Right lobe of liver (tissue), 6 donors: ENCODE measurements around the gene TMCC3. TPM values are rescaled to one million over a fixed set of nuclear protein-coding genes. Genes with fewer than 3 reads are reported as not detected.

Source experiments
- ATAC-seq, 4 donors: fragments of 200-7000 bp; cut with Tn5 transposase; one replicate each; pipeline ENCODE4 v1.9.1; 2020; ENCODE audit warnings: mild to moderate bottlenecking in 4 of 4, moderate library complexity in 4 of 4
- DNase-seq, 3 donors: peaks; one replicate each; pipeline ENCODE4 v3.0.0-alpha.2; 2020
- H3K27ac ChIP-seq, 3 donors: fragments of 200-600 bp; one replicate each; pipeline ENCODE4 v1.8.0; 2022
- H3K27me3 ChIP-seq, 2 donors: fragments of 200-600 bp; one replicate each; pipeline ENCODE4 v1.8.0; 2022
- H3K36me3 ChIP-seq, 4 donors: fragments of 200-600 bp; sonication (generic) in 1 of 4; one replicate each; pipeline versions ENCODE4 v1.5.1 to v1.8.0; 2017 to 2022; ENCODE audit warnings: control low read depth in 1 of 4
- H3K4me1 ChIP-seq, 4 donors: fragments of 200-600 bp; sonication (generic) in 1 of 4; one replicate each; pipeline versions ENCODE4 v1.5.1 to v1.8.0; 2017 to 2022; ENCODE audit warnings: control low read depth in 1 of 4
- H3K4me3 ChIP-seq, 3 donors: fragments of 200-600 bp; one replicate each; pipeline ENCODE4 v1.8.0; 2022
- H3K9me3 ChIP-seq, 4 donors: fragments of 200-600 bp; sonication (generic) in 1 of 4; one replicate each; pipeline versions ENCODE4 v1.5.1 to v1.8.0; 2017 to 2022; ENCODE audit warnings: control low read depth in 1 of 4
- POLR2A ChIP-seq: fragments of 450-650 bp; IDR thresholded peaks from one replicate; pipeline ENCODE4 v1.6.1; 2017; ENCODE audit warnings: antibody characterized with exemption, mild to moderate bottlenecking
- WGBS: methylation state at CpG from one replicate; pipeline ENCODE4 v1.1.6; 2018; ENCODE audit warnings: low coverage, low lambda C conversion rate; ENCODE audit not compliant: insufficient coverage; ENCODE audit errors: missing lambda C conversion rate; 5-methylcytosine and 5-hydroxymethylcytosine counted together
- intact Hi-C, 2 donors: fragments of 100-400 bp; cut with DNase I; formaldehyde crosslinking; loops; one replicate each; pipeline versions ENCODE4 v1.11.2 to v1.14.1; 2022
- total RNA-seq, 6 experiments: library from RNA; depleted of rRNA in 2 of 6; stranded (reverse); fragments of >200 nt in 2 of 6; fragmentation: NEBNext Ultra II Directional in 3 of 6; extraction: Animal tissue kit (Norgen Biotek cat#: 25700) in 3 of 6; gene quantifications; one replicate each; pipeline versions ENCODE4 v1.1.0 to v1.2.4, GENCODE V29; 2016 to 2023
- TF ChIP-seq, protein P1 (sequence below), 4 donors: fragments of 200-600 bp in 3 of 4; fragments of 450-650 bp in 1 of 4; IDR thresholded peaks; one replicate each; pipeline versions ENCODE4 v1.5.1 to v1.8.0; 2016 to 2022; ENCODE audit warnings: antibody characterized with exemption in 4 of 4, mild to moderate bottlenecking in 2 of 4
- donor health status: DM: no; HTN: yes; CAD: no.
- donor health status: DM: no; HTN: no; CAD: no.
- donor health status: DM: no; HTN: no; CAD: no.
- donor health status: DM: no; HTN: yes; CAD: no.
- donor health status: DM: no; HTN: yes; CAD: no.

Gene TMCC3
- total RNA-seq, 6 experiments from 2014 or later: 2.1 to 6.2 (median 3.2) TPM

DNA sequence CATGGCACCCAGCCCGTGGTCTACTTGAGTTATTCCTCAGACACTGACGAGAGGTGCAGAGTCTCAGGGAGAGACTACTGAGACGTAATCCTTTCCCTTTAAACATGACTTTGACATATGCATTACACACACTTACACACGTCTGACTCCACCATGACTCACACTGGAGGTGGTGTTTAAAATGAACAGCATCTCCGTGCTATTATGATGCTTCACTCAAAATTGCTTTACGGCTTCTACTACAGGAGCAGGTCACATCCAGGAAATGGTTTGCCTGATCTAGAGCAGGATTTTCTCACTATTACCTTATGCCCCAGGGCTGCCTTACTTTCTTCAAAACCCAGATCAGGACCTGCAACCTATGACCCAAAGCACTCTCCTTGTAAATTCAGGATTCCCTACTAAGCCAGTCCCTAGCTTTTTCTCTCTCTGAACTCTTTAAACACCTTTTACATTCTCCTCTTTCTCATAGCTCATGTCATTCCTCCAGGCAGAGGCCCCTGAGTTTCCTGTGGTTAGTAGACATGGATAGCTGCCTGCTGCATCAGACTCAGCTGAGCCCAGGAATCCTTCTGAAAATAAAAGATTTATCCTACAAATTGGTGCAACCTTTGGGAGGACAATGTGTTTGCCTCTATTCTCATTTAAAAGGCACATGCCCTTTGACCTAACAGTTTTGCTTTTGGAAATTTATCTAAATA lies 31.2 kb downstream of the TMCC3 start:
- Histone ChIP-seq H3K27ac (no peak overlapping the region), H3K9me3 (no peaks in the 10 kb centered on the region), H3K36me3 (no peaks in the 10 kb centered on the region), H3K4me1 (peaks cover 0 to 22% (median 0%) of the 10 kb centered on the region in 4 donors), H3K27me3 (no peaks in the 10 kb centered on the region), H3K4me3 (no peak overlapping the region)
- no peak for TF ChIP-seq POLR2A
- TF ChIP-seq, protein P1, sequence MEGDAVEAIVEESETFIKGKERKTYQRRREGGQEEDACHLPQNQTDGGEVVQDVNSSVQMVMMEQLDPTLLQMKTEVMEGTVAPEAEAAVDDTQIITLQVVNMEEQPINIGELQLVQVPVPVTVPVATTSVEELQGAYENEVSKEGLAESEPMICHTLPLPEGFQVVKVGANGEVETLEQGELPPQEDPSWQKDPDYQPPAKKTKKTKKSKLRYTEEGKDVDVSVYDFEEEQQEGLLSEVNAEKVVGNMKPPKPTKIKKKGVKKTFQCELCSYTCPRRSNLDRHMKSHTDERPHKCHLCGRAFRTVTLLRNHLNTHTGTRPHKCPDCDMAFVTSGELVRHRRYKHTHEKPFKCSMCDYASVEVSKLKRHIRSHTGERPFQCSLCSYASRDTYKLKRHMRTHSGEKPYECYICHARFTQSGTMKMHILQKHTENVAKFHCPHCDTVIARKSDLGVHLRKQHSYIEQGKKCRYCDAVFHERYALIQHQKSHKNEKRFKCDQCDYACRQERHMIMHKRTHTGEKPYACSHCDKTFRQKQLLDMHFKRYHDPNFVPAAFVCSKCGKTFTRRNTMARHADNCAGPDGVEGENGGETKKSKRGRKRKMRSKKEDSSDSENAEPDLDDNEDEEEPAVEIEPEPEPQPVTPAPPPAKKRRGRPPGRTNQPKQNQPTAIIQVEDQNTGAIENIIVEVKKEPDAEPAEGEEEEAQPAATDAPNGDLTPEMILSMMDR (IDR thresholded peaks at IDR 0.05): no peak
- DNase-seq (no peak), ATAC-seq (no peak)
- intact Hi-C loops: no loop called here
- WGBS: 86% methylated on average over 5 of the region's 6 CpGs

DNA sequence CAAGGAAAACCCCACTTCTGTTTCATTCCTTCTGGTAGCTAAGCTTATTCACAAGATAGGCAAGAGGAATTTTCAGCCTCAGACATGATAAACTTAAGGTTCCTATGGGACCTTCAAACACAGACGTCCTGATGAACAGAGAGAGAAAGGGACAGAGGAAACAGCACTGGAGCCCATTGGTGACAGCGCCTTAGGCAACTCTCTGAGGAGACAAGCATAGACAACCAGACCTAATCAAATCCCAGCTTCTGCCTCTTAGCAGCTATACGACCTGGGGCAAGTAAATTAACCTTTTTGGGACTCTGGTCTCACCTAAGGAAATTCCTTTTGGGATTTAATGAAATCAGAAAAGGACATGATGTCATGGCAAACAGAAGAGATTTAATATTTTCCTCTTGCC lies 33.3 kb downstream of the TMCC3 start:
- no peak for DNase-seq
- H3K27me3 ChIP-seq: no peaks in the 10 kb centered on the region
- WGBS: 64% methylated on average over 3 of the region's 3 CpGs
- no peaks in the 10 kb centered on the region for H3K36me3 ChIP-seq
- intact Hi-C loops: no loop called here
- peaks cover 0 to 19% (median 0%) of the 10 kb centered on the region in 4 donors for H3K4me1 ChIP-seq
- TF ChIP-seq, protein P1 (IDR thresholded peaks at IDR 0.05): no peak
- TF ChIP-seq POLR2A: no peak
- H3K27ac ChIP-seq: no peak overlapping the region
- H3K4me3 ChIP-seq: no peak overlapping the region
- no peaks in the 10 kb centered on the region for H3K9me3 ChIP-seq
- ATAC-seq: no peak

DNA sequence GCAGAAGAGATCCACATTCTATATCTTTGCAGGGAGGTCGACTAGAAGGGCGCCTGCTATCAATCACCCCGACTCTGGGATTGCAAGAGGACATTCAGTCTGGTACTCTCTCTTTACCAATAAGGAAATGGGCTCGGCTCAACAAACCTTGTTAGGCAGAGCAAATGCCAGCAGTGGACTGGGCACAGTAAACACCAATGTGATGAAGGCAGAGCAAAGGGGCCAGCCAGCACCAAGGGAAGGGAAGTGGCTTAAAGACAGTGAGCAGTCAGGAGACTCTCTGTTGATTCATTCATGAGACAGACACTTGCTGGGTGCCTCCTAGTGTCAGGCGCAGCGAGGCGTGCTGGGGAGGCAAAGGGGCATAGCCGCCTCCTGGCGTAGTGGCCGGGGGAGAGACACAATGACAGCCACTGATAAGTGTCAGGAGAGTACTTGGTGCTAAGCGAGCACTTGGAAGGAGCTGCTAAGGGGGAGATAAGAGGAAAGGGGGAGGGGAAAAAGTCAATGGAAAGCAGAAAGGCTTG lies 34.1 kb downstream of the TMCC3 start:
- Histone ChIP-seq H3K27ac (no peak overlapping the region), H3K4me1 (peaks cover 0 to 14% (median 0%) of the 10 kb centered on the region in 4 donors), H3K9me3 (no peaks in the 10 kb centered on the region), H3K4me3 (no peak overlapping the region), H3K27me3 (no peaks in the 10 kb centered on the region), H3K36me3 (no peaks in the 10 kb centered on the region)
- whole genome bisulfite sequencing: 77% methylated on average over 9 of the region's 11 CpGs
- intact Hi-C loops: no loop called here
- DNase-seq (no peak), ATAC-seq (peak; percentile 12 to 17 (median 15))
- no peak for TF ChIP-seq POLR2A
- TF ChIP-seq, protein P1 (IDR thresholded peaks at IDR 0.05): no peak

GRCh38 chr12:94615260-94616181 lies 34.8 kb downstream of the TMCC3 start:
- peak; percentile 84 to 92 (median 87) for ATAC-seq
- Histone ChIP-seq H3K27me3 (no peaks in the 10 kb centered on the region), H3K4me3 (no peak overlapping the region), H3K9me3 (no peaks in the 10 kb centered on the region), H3K4me1 (peaks cover 0 to 8% (median 0%) of the 10 kb centered on the region in 4 donors), H3K27ac (peak overlapping the region in 1 of 3 donors; percentile 59), H3K36me3 (no peaks in the 10 kb centered on the region)
- WGBS: 19% methylated on average over 11 of the region's 14 CpGs
- DNase-seq: peak; percentile 70 to 87 (median 77)
- intact Hi-C loops: no loop called here
- no peak for TF ChIP-seq POLR2A
- TF ChIP-seq, protein P1 (IDR thresholded peaks at IDR 0.05): no peak
